VCaP (cell line): Measurements from ENCODE around the gene COL5A2.

Source experiments
- H3K27ac ChIP-seq: fragments of 450-650 bp; 2 replicates; pipeline ENCODE4 v1.5.1; 2017
- CTCF ChIP-seq: fragments of 450-650 bp; conservative IDR thresholded peaks from 2 replicates; pipeline ENCODE4 v1.5.1; 2017; ENCODE audit warnings: mild to moderate bottlenecking, moderate library complexity

Gene COL5A2

DNA sequence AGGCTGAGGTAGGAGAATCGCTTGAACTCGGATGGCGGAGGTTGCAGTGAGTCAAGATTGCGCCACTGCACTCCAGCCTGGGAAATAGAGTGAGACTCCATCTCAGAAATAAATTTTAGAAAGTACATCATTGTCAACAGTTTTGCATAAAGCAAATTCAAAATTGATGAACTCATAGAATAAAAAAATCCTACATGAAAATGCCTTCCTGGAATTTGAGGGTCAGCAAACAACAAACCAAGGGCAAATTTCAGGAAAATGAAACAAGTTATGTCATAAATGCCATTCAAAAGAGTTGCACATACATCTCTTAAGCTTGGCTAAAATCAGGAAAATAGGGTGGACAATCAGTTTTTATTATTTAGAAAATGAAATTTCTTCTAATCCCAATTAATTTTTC lies 45.1 kb downstream of the COL5A2 start:
- no peak for TF ChIP-seq CTCF
- H3K27ac ChIP-seq, result no peak overlapping the region

- no peak for TF ChIP-seq CTCF
- no peak overlapping the region for H3K27ac ChIP-seq
These were observed 47.6 kb downstream of the COL5A2 start for GRCh38 chr2:189131991-189132390.

DNA sequence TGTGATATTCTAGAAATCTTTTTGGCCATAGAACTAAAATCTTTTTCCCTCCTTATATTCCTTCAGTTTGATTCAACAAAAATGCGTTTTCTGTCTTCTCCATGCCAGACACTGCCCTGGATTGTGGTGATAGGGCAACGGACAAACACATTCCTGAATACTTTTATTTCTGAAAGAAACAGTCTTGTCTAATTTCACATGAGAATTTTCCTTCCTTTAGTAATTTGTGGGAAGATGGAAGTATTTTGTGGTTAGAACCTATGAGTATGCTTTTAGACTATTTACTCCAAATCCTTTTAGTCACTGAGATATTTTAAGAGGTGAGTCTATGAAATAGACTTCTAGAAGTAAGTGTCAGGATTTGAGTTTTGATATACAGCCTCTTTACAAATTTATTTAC lies 49.6 kb downstream of the COL5A2 start:
- no peak overlapping the region for H3K27ac ChIP-seq
- TF ChIP-seq CTCF, result no peak

GRCh38 chr2:189128970-189129369 lies 50.6 kb downstream of the COL5A2 start:
- no peak for TF ChIP-seq CTCF
- H3K27ac ChIP-seq, result no peak overlapping the region

DNA sequence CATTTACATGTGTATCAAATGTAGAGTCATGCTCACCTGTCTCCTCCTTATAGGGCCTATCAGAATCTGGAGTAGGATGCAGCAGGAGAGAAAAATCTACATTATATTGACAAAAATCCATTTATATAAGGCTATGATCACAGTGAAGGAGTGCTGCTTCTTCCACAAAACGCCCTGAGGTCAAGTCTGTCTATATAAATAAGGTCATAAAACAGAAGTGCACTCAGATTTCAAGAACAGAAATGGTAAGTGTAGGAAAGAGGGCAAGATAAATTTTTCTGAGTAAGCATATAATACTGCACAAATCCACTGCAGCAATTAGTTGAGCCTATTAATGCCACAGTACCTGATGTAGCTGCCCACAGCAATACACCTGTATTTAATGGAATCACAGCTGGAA lies 51.8 kb downstream of the COL5A2 start:
- no peak overlapping the region for H3K27ac ChIP-seq
- no peak for TF ChIP-seq CTCF

DNA sequence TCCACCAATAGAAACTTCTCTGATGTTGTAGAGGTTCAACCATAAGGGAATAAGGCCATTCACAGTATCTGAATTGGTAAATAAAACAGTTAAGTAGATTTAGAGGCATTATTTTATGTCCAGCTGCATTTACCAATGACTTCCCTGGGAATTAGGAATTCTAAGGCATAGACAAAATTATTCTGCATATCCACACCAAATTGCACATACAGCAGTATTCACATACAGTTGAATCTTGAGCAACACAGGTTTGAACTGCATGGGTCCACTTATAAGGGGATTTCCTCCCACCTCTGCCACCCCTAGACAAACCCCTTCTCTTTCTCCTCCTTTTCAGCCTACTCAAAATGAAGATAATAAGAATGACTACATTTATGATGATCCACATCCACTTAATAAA lies 54.4 kb downstream of the COL5A2 start:
- H3K27ac ChIP-seq, result no peak overlapping the region
- TF ChIP-seq CTCF, result no peak

DNA sequence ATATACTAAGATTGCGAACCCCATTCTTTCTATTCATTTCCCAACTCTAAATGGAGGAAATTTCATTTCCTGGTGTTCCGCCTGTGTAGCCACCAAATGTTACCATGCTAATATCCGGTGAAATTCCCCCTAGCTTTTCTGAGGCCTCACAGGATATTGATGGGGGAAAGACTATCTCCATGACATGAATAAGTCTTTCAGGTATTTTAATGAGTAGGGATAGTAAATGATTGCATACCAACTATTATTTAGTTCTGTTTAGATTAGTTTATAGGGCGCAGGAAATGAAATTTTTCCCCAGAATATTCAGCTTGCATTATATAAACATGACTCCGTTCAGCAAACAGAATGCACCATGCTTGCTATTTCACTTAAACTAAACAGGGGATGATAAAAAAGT lies 55.4 kb downstream of the COL5A2 start:
- no peak overlapping the region for H3K27ac ChIP-seq

More for the DNA sequence above, 55.4 kb downstream of the COL5A2 start:
- TF ChIP-seq CTCF, result no peak
